ENCODE data around the gene PKN3.

- no peak for TF ChIP-seq POLR2A (IDR thresholded peaks at IDR 0.05; ENCODE audit: low read depth, low read length)
- no peak for TF ChIP-seq TAF1 (IDR thresholded peaks at IDR 0.05; ENCODE audit: low read depth, low read length)
- TF ChIP-seq POLR2AphosphoS5 (IDR thresholded peaks at IDR 0.05; ENCODE audit: low read depth, low read length): no peak
- no peak for TF ChIP-seq PAX5 (IDR thresholded peaks at IDR 0.05; ENCODE audit: insufficient read depth, low read length, severe bottlenecking)
- TF ChIP-seq POU2F2 (IDR thresholded peaks at IDR 0.05; ENCODE audit: low read depth, low read length): no peak
Observed at GRCh38 chr9:128657344-128657704, 45.0 kb upstream of the PKN3 start.

Data from GM12891 (cell line).